Loucy (cell line): ENCODE results near the gene ABCB9.
A peak's percentile ranks its signal among the peaks of the same experiment; 100 is the strongest.

Experiments used
- H2AFZ ChIP-seq: fragments of 200-600 bp; sonication (generic); 2 replicates; pipeline ENCODE4 v1.6.0; 2016; ENCODE audit warnings: antibody characterized with exemption, mild to moderate bottlenecking, low read length, moderate library complexity
- H3F3A ChIP-seq: fragments of 200-600 bp; 2 replicates; pipeline ENCODE4 v1.6.0; 2016; ENCODE audit warnings: antibody characterized with exemption, low read depth, mild to moderate bottlenecking
- H3K27me3 ChIP-seq: fragments of 200-600 bp; sonication (generic); 2 replicates; pipeline ENCODE4 v1.6.1; 2014; ENCODE audit warnings: low read length, mild to moderate bottlenecking; ENCODE audit not compliant: insufficient read depth, poor library complexity, severe bottlenecking
- H3K36me3 ChIP-seq: fragments of 200-600 bp; sonication (generic); 2 replicates; pipeline ENCODE4 v1.6.1; 2016; ENCODE audit warnings: low read length; ENCODE audit not compliant: insufficient read depth
- H3K4me1 ChIP-seq: fragments of 200-600 bp; sonication (generic); 2 replicates; pipeline ENCODE4 v1.5.1; 2014; ENCODE audit warnings: low read length, mild to moderate bottlenecking; ENCODE audit not compliant: insufficient read depth, poor library complexity, severe bottlenecking
- H3K4me2 ChIP-seq: fragments of 200-600 bp; sonication (generic); 2 replicates; pipeline ENCODE4 v1.6.0; 2014; ENCODE audit warnings: antibody characterized with exemption, low read length, low read depth, mild to moderate bottlenecking; ENCODE audit not compliant: poor library complexity, severe bottlenecking
- H3K4me3 ChIP-seq: fragments of 200-600 bp; sonication (generic); 2 replicates; pipeline ENCODE4 v1.5.1; 2014; ENCODE audit warnings: low read length, mild to moderate bottlenecking, mixed read lengths; ENCODE audit not compliant: poor library complexity, severe bottlenecking
- H3K79me2 ChIP-seq: fragments of 200-600 bp; sonication (generic); 2 replicates; pipeline ENCODE4 v1.6.1; 2014; ENCODE audit warnings: low read length; ENCODE audit not compliant: insufficient read depth
- H3K9ac ChIP-seq: fragments of 200-600 bp; sonication (generic); 2 replicates; pipeline ENCODE4 v1.6.0; 2014; ENCODE audit warnings: mild to moderate bottlenecking, low read depth, low read length, moderate library complexity; ENCODE audit not compliant: poor library complexity, severe bottlenecking
- H3K9me2 ChIP-seq: fragments of 200-600 bp; sonication (generic); replicated peaks from 2 replicates; pipeline ENCODE4 v1.6.1; 2016; ENCODE audit warnings: low read depth, low read length, mixed read lengths
- H3K9me3 ChIP-seq: fragments of 200-600 bp; sonication (generic); 2 replicates; pipeline ENCODE4 v1.6.1; 2014; ENCODE audit warnings: mild to moderate bottlenecking, antibody characterized with exemption, low read length, low read depth; ENCODE audit not compliant: insufficient read depth
- H4K20me1 ChIP-seq: fragments of 200-600 bp; sonication (generic); 2 replicates; pipeline ENCODE4 v1.6.0; 2014; ENCODE audit warnings: antibody characterized with exemption, low read length, mild to moderate bottlenecking; ENCODE audit not compliant: insufficient read depth, poor library complexity, severe bottlenecking
- CTCF ChIP-seq: fragments of 200-600 bp; sonication (generic); conservative IDR thresholded peaks from 2 replicates; pipeline ENCODE4 v1.5.1; 2014; ENCODE audit warnings: mild to moderate bottlenecking, antibody characterized with exemption, low read length
- EZH2phosphoT487 ChIP-seq: fragments of 200-600 bp; IDR thresholded peaks from 2 replicates; pipeline ENCODE4 v1.6.1; 2018; ENCODE audit warnings: antibody characterized with exemption, mild to moderate bottlenecking, moderate library complexity, borderline replicate concordance

Gene ABCB9

GRCh38 chr12:122969676-122970075 lies 3.4 kb upstream of the ABCB9 start:
- H3K4me2 ChIP-seq = no peak overlapping the region
- H3K36me3 ChIP-seq = no peaks in the 10 kb centered on the region
- H3F3A ChIP-seq = no peaks in the 10 kb centered on the region
- no peaks in the 10 kb centered on the region for H3K9me3 ChIP-seq
- H2AFZ ChIP-seq = no peak overlapping the region
- H3K4me1 ChIP-seq = peaks cover 8% of the 10 kb centered on the region
- no peaks in the 10 kb centered on the region for H3K27me3 ChIP-seq
- no peaks in the 10 kb centered on the region for H4K20me1 ChIP-seq
- no peaks in the 10 kb centered on the region for H3K9me2 ChIP-seq
- no peak overlapping the region for H3K4me3 ChIP-seq
- H3K9ac ChIP-seq = no peak overlapping the region
- no peak for TF ChIP-seq CTCF
- TF ChIP-seq EZH2phosphoT487 = no peak
- H3K79me2 ChIP-seq = no peaks in the 10 kb centered on the region

- no peaks in the 10 kb centered on the region for H3K27me3 ChIP-seq
- H4K20me1 ChIP-seq = no peaks in the 10 kb centered on the region
- no peak for TF ChIP-seq CTCF
- no peak for TF ChIP-seq EZH2phosphoT487
- no peaks in the 10 kb centered on the region for H3K9me2 ChIP-seq
- no peak overlapping the region for H2AFZ ChIP-seq
- peaks cover 8% of the 10 kb centered on the region for H3K4me1 ChIP-seq
- H3K4me3 ChIP-seq = no peak overlapping the region
- H3K9ac ChIP-seq = no peak overlapping the region
- H3K4me2 ChIP-seq = no peak overlapping the region
- no peaks in the 10 kb centered on the region for H3K36me3 ChIP-seq
- no peaks in the 10 kb centered on the region for H3F3A ChIP-seq
- H3K79me2 ChIP-seq = no peaks in the 10 kb centered on the region
- H3K9me3 ChIP-seq = no peaks in the 10 kb centered on the region
Measured at GRCh38 chr12:122968104-122968503, 1.8 kb upstream of the ABCB9 start.

- Histone ChIP-seq H3F3A (no peaks in the 10 kb centered on the region), H3K4me3 (peak overlapping the region; percentile 32), H3K9me2 (no peaks in the 10 kb centered on the region), H3K36me3 (no peaks in the 10 kb centered on the region), H3K9ac (no peak overlapping the region), H2AFZ (no peak overlapping the region), H3K79me2 (no peaks in the 10 kb centered on the region), H3K27me3 (no peaks in the 10 kb centered on the region), H4K20me1 (no peaks in the 10 kb centered on the region), H3K4me1 (peaks cover 8% of the 10 kb centered on the region), H3K9me3 (no peaks in the 10 kb centered on the region), H3K4me2 (no peak overlapping the region)
- no peak for TF ChIP-seq EZH2phosphoT487
Measured at GRCh38 chr12:122966743-122967550, 684 bp upstream of the ABCB9 start.
